SU-DHL-6 (cell line): ENCODE measurements around the gene ZNF20.

Source experiments
- H2AFZ ChIP-seq: fragments of 200-600 bp; sonication (generic); 2 replicates; pipeline ENCODE4 v1.6.1; 2014; ENCODE audit warnings: low read depth, mild to moderate bottlenecking, moderate library complexity, mixed read lengths, antibody characterized with exemption, low read length; ENCODE audit not compliant: severe bottlenecking
- H3F3A ChIP-seq: fragments of 200-600 bp; shearing (Covaris generic); 2 replicates; pipeline ENCODE4 v1.6.0; 2016; ENCODE audit warnings: antibody characterized with exemption, mild to moderate bottlenecking; ENCODE audit not compliant: insufficient read depth
- H3K27ac ChIP-seq: fragments of 200-600 bp; sonication (generic); 2 replicates; pipeline ENCODE4 v1.5.1; 2016; ENCODE audit warnings: low read depth, mild to moderate bottlenecking, low read length, moderate library complexity, mixed read lengths
- H3K27me3 ChIP-seq: fragments of 200-600 bp; sonication (generic), shearing (Covaris generic); 2 replicates; pipeline ENCODE4 v1.6.0; 2014; ENCODE audit warnings: mild to moderate bottlenecking, low read length
- H3K36me3 ChIP-seq: fragments of 200-600 bp; sonication (generic); 2 replicates; pipeline ENCODE4 v1.6.1; 2014; ENCODE audit warnings: mild to moderate bottlenecking, low read length, mixed read lengths
- H3K4me2 ChIP-seq: fragments of 300-600, 200-600 bp; shearing (Covaris generic), sonication (generic); 2 replicates; pipeline ENCODE4 v1.6.0; 2014; ENCODE audit warnings: low read length, low read depth, mild to moderate bottlenecking; ENCODE audit not compliant: poor library complexity, severe bottlenecking
- H3K4me3 ChIP-seq: fragments of 200-600 bp; sonication (generic); 2 replicates; pipeline ENCODE4 v1.5.1; 2014; ENCODE audit warnings: antibody characterized with exemption, low read length, mild to moderate bottlenecking, mixed read lengths; ENCODE audit not compliant: insufficient read depth, poor library complexity, severe bottlenecking
- H3K79me2 ChIP-seq: fragments of 200-600 bp; sonication (generic); 2 replicates; pipeline ENCODE4 v1.6.1; 2014; ENCODE audit warnings: mild to moderate bottlenecking, low read length, moderate library complexity; ENCODE audit not compliant: insufficient read depth
- H3K9ac ChIP-seq: fragments of 200-600 bp; sonication (generic); 2 replicates; pipeline ENCODE4 v1.7.0; 2014; ENCODE audit warnings: mild to moderate bottlenecking, low read length
- H3K9me2 ChIP-seq: fragments of 200-600 bp; sonication (generic); replicated peaks from 2 replicates; pipeline ENCODE4 v1.6.1; 2014; ENCODE audit warnings: low read length; ENCODE audit not compliant: insufficient read depth
- H3K9me3 ChIP-seq: fragments of 200-600 bp; sonication (generic); 2 replicates; pipeline ENCODE4 v1.6.1; 2014; ENCODE audit warnings: low read length, mixed read lengths; ENCODE audit not compliant: insufficient read depth
- H4K20me1 ChIP-seq: fragments of 200-600 bp; sonication (generic); 2 replicates; pipeline ENCODE4 v1.6.1; 2014; ENCODE audit warnings: low read depth, mild to moderate bottlenecking, antibody characterized with exemption, low read length, moderate library complexity, mixed read lengths
- EZH2phosphoT487 ChIP-seq: fragments of 200-600 bp; sonication (generic), shearing (Covaris generic); conservative IDR thresholded peaks from 2 replicates; pipeline ENCODE4 v1.6.1; 2018; ENCODE audit warnings: mild to moderate bottlenecking, antibody characterized with exemption, low read length, moderate library complexity, mixed read lengths
- TF ChIP-seq, protein P1 (sequence below): fragments of 200-600 bp; sonication (generic); IDR thresholded peaks from one replicate; pipeline ENCODE4 v1.5.1; 2017; ENCODE audit warnings: antibody characterized with exemption, mild to moderate bottlenecking, low read length, moderate library complexity; ENCODE audit not compliant: insufficient read depth, poor library complexity, severe bottlenecking

Gene ZNF20

DNA sequence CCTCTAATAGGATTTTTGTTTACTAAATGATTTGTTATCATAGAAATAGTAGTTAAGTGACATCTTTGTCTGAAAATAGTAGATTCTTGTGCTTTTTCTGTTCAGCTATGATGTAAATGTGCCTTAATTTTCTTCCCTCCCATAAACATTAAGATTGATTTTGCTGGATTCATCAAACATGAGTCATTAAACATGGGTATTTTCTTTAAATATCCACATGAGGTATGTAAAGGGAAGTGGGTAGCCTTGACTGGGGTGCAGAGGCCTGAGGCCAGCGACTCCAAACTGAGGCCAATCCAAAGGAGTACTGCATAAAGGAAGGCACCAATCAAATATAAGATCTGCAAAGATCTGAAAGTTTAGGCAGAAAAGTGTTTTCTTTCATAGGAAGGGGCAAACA, 26.5 kb upstream of the ZNF20 start:
- Histone ChIP-seq H3K27ac (no peak overlapping the region), H3K4me3 (no peak overlapping the region), H3K36me3 (no peaks in the 10 kb centered on the region), H3F3A (no peaks in the 10 kb centered on the region), H3K4me2 (no peak overlapping the region), H3K27me3 (no peaks in the 10 kb centered on the region), H3K9me2 (no peaks in the 10 kb centered on the region), H2AFZ (no peak overlapping the region), H3K9ac (no peak overlapping the region), H3K9me3 (no peaks in the 10 kb centered on the region), H3K79me2 (peaks cover 63% of the 10 kb centered on the region), H4K20me1 (no peaks in the 10 kb centered on the region)
- no peak for TF ChIP-seq EZH2phosphoT487
- TF ChIP-seq, protein P1, sequence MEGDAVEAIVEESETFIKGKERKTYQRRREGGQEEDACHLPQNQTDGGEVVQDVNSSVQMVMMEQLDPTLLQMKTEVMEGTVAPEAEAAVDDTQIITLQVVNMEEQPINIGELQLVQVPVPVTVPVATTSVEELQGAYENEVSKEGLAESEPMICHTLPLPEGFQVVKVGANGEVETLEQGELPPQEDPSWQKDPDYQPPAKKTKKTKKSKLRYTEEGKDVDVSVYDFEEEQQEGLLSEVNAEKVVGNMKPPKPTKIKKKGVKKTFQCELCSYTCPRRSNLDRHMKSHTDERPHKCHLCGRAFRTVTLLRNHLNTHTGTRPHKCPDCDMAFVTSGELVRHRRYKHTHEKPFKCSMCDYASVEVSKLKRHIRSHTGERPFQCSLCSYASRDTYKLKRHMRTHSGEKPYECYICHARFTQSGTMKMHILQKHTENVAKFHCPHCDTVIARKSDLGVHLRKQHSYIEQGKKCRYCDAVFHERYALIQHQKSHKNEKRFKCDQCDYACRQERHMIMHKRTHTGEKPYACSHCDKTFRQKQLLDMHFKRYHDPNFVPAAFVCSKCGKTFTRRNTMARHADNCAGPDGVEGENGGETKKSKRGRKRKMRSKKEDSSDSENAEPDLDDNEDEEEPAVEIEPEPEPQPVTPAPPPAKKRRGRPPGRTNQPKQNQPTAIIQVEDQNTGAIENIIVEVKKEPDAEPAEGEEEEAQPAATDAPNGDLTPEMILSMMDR, result no peak

DNA sequence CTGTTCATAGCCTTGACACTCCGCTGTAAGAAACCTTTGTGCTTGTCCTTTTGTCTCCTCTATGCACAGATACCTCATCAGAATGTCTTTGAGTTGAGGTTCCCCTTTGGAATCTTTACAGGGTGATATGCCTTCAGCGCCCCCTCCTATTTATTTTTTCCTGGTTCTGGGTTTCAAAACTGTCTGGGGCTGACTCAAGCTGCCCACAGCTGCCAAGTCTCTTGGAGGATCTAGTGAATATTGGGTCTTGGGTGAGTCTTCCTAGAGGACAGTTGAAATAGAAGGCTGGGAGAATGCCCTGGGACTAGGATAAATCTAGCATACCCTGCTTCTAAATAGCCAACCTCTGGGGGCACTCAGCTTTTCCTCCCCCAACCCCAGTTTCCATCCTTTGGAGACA, 23.7 kb upstream of the ZNF20 start:
- H3K36me3 ChIP-seq, result no peaks in the 10 kb centered on the region
- H3F3A ChIP-seq, result no peaks in the 10 kb centered on the region
- H3K27ac ChIP-seq, result no peak overlapping the region
- no peaks in the 10 kb centered on the region for H3K9me2 ChIP-seq
- H3K9me3 ChIP-seq, result no peaks in the 10 kb centered on the region
- TF ChIP-seq EZH2phosphoT487, result no peak
- TF ChIP-seq, protein P1, result no peak
- H3K9ac ChIP-seq, result peak overlapping the region; percentile 85
- H3K27me3 ChIP-seq, result no peaks in the 10 kb centered on the region
- peaks cover 52% of the 10 kb centered on the region for H3K79me2 ChIP-seq
- peak overlapping the region; percentile 75 for H3K4me3 ChIP-seq
- no peaks in the 10 kb centered on the region for H4K20me1 ChIP-seq
- H2AFZ ChIP-seq, result no peak overlapping the region
- peak overlapping the region; percentile 74 for H3K4me2 ChIP-seq

DNA sequence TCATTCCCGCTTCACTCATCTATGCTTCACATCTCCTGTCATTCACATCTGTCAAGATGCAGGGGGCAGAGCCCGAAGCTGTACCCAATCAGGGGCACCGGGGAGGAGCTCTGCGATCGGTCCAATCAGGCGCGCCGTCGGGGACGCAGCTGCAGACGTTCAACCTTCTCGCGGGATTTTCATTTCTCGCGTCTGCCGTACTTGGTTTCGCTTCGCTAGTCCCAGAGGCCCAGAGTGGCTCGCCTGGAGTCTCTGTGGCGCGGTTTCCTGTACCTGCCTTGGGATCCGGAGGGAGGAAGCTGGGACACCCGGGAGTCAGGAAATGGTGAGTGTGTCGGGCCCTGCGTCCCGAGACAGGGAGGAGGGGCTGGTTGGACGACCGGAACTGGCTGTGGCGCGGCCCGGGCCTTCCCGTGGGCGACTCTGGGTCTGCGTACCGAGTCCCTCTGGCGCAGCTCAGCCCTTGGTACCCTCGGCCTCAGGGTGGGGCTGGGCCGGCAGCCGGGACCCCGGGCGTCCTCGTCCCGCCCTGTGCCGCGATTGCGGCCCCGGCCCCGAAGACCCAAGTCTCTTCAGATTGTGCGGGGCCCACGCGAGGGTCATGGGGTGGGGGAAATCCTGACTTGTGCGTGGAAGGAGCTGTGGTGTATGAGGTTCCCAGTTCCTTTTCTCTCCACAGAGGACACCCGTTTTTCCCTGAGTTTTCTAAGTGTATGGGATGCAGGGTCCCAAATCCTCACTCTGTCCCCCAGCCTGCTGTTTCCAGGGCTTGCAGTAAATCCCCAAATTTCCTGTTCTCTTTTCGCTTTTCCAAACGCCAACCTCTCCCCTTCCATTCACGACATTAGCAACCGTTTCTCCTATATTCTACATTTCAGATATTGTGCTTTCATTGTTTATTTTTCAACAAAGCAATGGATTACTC, 23.0 kb upstream of the ZNF20 start, which contains the start of gene ZNF136:
TSS of gene ZNF136 (plus strand) at position 215 of the 925 bp plus-strand sequence. CDS start at position 323, 108 bp downstream.
- Histone ChIP-seq H3K79me2 (peaks cover 46% of the 10 kb centered on the region), H3F3A (no peaks in the 10 kb centered on the region), H3K27ac (peak within 1 kb of the TSS; percentile 40; the same call in 1 of the 2 replicates), H4K20me1 (no peaks in the 10 kb centered on the region), H2AFZ (peak within 1 kb of the TSS; percentile 98), H3K9me2 (no peaks in the 10 kb centered on the region), H3K4me2 (peak within 1 kb of the TSS; percentile 74), H3K9me3 (no peaks in the 10 kb centered on the region), H3K9ac (peak within 1 kb of the TSS; percentile 85), H3K36me3 (no peaks in the 10 kb centered on the region), H3K4me3 (peak within 1 kb of the TSS; percentile 75), H3K27me3 (no peaks in the 10 kb centered on the region)
- no peak for TF ChIP-seq EZH2phosphoT487
- TF ChIP-seq, protein P1, result no peak
